Endothelial cell of umbilical vein (primary cell): ENCODE results near the gene MOB1A. TPM values are rescaled to one million over a fixed set of nuclear protein-coding genes. Genes with fewer than 3 reads are reported as not detected.

Experiments
- BruUV-seq: library from RNA; stranded (reverse); fragments of 400-500 nt; replicated peaks from 2 replicates; lab custom pipeline; 2021; lab: Mats Ljungman, UMichigan
- CTCF ChIA-PET: fragments of 300-600, 350-600 bp; sonication (Branson Sonifier 250); formaldehyde crosslinking; loops from one replicate; lab custom pipeline; 2021; ENCODE audit warnings: antibody characterized with exemption, inconsistent platforms; lab: Charles Lee
- POLR2A ChIA-PET: fragments of 300-600, 350-600 bp; sonication (Branson Sonifier 250); formaldehyde crosslinking; loops from one replicate; lab custom pipeline; 2021; ENCODE audit warnings: antibody characterized with exemption, inconsistent platforms; lab: Charles Lee
- DNase-seq: peaks from one replicate; pipeline ENCODE4 v3.0.0-alpha.2; 2011; ENCODE audit warnings: low read depth, low spot score
- FAIRE-seq: peaks from 2 replicates; lab custom pipeline; 2011; peaks lifted over from hg19 to GRCh38; lab: Jason Lieb, UNC
- H2AFZ ChIP-seq: 2 replicates; pipeline ENCODE4 v1.6.0; 2012; ENCODE audit warnings: low read depth, low read length, control low read depth, inconsistent platforms
- H3K27ac ChIP-seq: 2 replicates; pipeline ENCODE4 v1.5.1; 2011; ENCODE audit warnings: low read depth, mild to moderate bottlenecking, control low read depth, low read length, moderate library complexity; ENCODE audit not compliant: insufficient read depth
- H3K27me3 ChIP-seq, 2 experiments: 2 replicates each; pipeline versions ENCODE4 v1.6.0 to v1.6.1; 2011; ENCODE audit warnings: low read length in 2 of 2, mixed read lengths in 1 of 2; ENCODE audit not compliant: control insufficient read depth in 2 of 2, insufficient read depth in 2 of 2
- H3K36me3 ChIP-seq, 2 experiments: 2 replicates in 1 of 2; 3 replicates in 1 of 2; pipeline ENCODE4 v1.5.1; 2011; ENCODE audit warnings: low read length in 2 of 2, mild to moderate bottlenecking in 1 of 2, moderate library complexity in 1 of 2; ENCODE audit not compliant: control insufficient read depth in 2 of 2, insufficient read depth in 2 of 2; ENCODE audit errors: extremely low read depth in 1 of 2
- H3K4me1 ChIP-seq: 3 replicates; pipeline ENCODE4 v1.5.1; 2011; ENCODE audit warnings: mild to moderate bottlenecking, low read length; ENCODE audit not compliant: control insufficient read depth, insufficient read depth; ENCODE audit errors: extremely low read depth
- H3K4me2 ChIP-seq: 2 replicates; pipeline ENCODE4 v1.6.1; 2011; ENCODE audit warnings: low read length, control low read depth, mixed read lengths; ENCODE audit not compliant: insufficient read depth
- H3K4me3 ChIP-seq, 3 experiments: fragments of 200-600 bp in 1 of 3; sonication (generic), shearing (Covaris generic) in 1 of 3; replicated peaks in 1 of 3; 2 replicates each; pipeline ENCODE4 v1.5.1; 2011 to 2016; ENCODE audit warnings: control low read depth in 3 of 3, low read length in 3 of 3, mild to moderate bottlenecking in 2 of 3, inconsistent platforms in 1 of 3, low read depth in 1 of 3, moderate library complexity in 1 of 3; ENCODE audit not compliant: insufficient read depth in 1 of 3
- H3K79me2 ChIP-seq: 2 replicates; pipeline ENCODE4 v1.6.0; 2012; ENCODE audit warnings: low read length, inconsistent platforms; ENCODE audit not compliant: control insufficient read depth, insufficient read depth
- H3K9ac ChIP-seq: replicated peaks from 2 replicates; pipeline ENCODE3; 2011; ENCODE audit warnings: low read length, control low read depth; ENCODE audit not compliant: insufficient read depth; ENCODE audit errors: extremely low read depth
- H3K9me1 ChIP-seq: replicated peaks from 3 replicates; pipeline ENCODE4 v1.6.0; 2011; ENCODE audit warnings: mild to moderate bottlenecking, low read length; ENCODE audit not compliant: control insufficient read depth, insufficient read depth; ENCODE audit errors: extremely low read depth
- H3K9me3 ChIP-seq: replicated peaks from 2 replicates; pipeline ENCODE4 v1.5.1; 2012; ENCODE audit warnings: low read length, inconsistent platforms; ENCODE audit not compliant: control insufficient read depth, insufficient read depth
- H4K20me1 ChIP-seq: replicated peaks from 2 replicates; pipeline ENCODE3; 2011; ENCODE audit warnings: mild to moderate bottlenecking, low read length; ENCODE audit not compliant: control insufficient read depth, insufficient read depth; ENCODE audit errors: extremely low read depth
- CTCF ChIP-seq, 2 donors: IDR thresholded peaks; 1 replicate in 1 of 2; 2 replicates in 1 of 2; pipeline ENCODE4 v1.5.1; 2011; ENCODE audit warnings: low read length in 2 of 2, mild to moderate bottlenecking in 2 of 2, moderate library complexity in 2 of 2, control low read depth in 1 of 2, inconsistent platforms in 1 of 2, low read depth in 1 of 2; ENCODE audit not compliant: insufficient read depth in 1 of 2; ENCODE audit errors: extremely low read depth in 1 of 2
- EZH2 ChIP-seq: IDR thresholded peaks from 2 replicates; pipeline ENCODE4 v1.6.1; 2012; ENCODE audit warnings: borderline replicate concordance, low read depth, mild to moderate bottlenecking, moderate library complexity, low read length, inconsistent platforms; ENCODE audit not compliant: severe bottlenecking
- FOS ChIP-seq: IDR thresholded peaks from 2 replicates; pipeline ENCODE4 v1.6.1; 2011; ENCODE audit warnings: mild to moderate bottlenecking, low read length, moderate library complexity, borderline replicate concordance; ENCODE audit not compliant: insufficient read depth
- GATA2 ChIP-seq: IDR thresholded peaks from 2 replicates; pipeline ENCODE4 v1.7.0; 2011; ENCODE audit warnings: low read depth, mild to moderate bottlenecking, moderate library complexity, mixed read lengths, low read length; ENCODE audit not compliant: insufficient read length, insufficient read depth
- JUN ChIP-seq: IDR thresholded peaks from 2 replicates; pipeline ENCODE4 v1.6.1; 2011; ENCODE audit warnings: borderline replicate concordance, low read depth; ENCODE audit not compliant: insufficient read length, insufficient read depth
- MAX ChIP-seq: IDR thresholded peaks from 2 replicates; pipeline ENCODE4 v1.6.1; 2011; ENCODE audit not compliant: insufficient read depth, insufficient read length
- MYC ChIP-seq: IDR thresholded peaks from one replicate; pipeline ENCODE4 v1.6.1; 2011; ENCODE audit warnings: mild to moderate bottlenecking, low read depth, low read length
- POLR2A ChIP-seq: IDR thresholded peaks from 2 replicates; pipeline ENCODE4 v1.6.1; 2012; ENCODE audit warnings: low read depth, mild to moderate bottlenecking, control low read depth, low read length
- POLR2AphosphoS5 ChIP-seq: IDR thresholded peaks from 2 replicates; pipeline ENCODE4 v1.6.1; 2012; ENCODE audit warnings: low read depth, mild to moderate bottlenecking, control low read depth, low read length, moderate library complexity; ENCODE audit not compliant: insufficient read depth
- dilution Hi-C: fragments of 300-500 bp; cut with MboI; formaldehyde crosslinking; loops from one replicate; pipeline ENCODE4 v1.15.0; 2019; ENCODE audit warnings: low sequenced_read_pairs; ENCODE audit not compliant: extremely low pct_ligation_motif_present
- intact Hi-C: fragments of 100-400 bp; cut with micrococcal nuclease; formaldehyde crosslinking; loops from one replicate; pipeline ENCODE4 v1.10.0; 2022
- polyA plus RNA-seq, 4 experiments: library from polyadenylated mRNA; depleted of rRNA in 3 of 4; stranded (reverse) in 3 of 4; unstranded in 1 of 4; fragments of >200 nt; gene quantifications; 2 replicates each; pipeline versions ENCODE4 v1.2.1 to v1.2.3, GENCODE V29; 2011 to 2012; ENCODE audit warnings: missing spikeins in 1 of 4
- total RNA-seq: library from RNA; stranded (reverse); gene quantifications from 2 replicates; pipeline ENCODE4 v1.2.3, GENCODE V29; 2021

The MOB1A gene
- total and polyA plus RNA-seq, 2 donors (not counting 3 experiments of a cell fraction or from before 2014, with no cell fraction given): 25.3 to 112 TPM

DNA sequence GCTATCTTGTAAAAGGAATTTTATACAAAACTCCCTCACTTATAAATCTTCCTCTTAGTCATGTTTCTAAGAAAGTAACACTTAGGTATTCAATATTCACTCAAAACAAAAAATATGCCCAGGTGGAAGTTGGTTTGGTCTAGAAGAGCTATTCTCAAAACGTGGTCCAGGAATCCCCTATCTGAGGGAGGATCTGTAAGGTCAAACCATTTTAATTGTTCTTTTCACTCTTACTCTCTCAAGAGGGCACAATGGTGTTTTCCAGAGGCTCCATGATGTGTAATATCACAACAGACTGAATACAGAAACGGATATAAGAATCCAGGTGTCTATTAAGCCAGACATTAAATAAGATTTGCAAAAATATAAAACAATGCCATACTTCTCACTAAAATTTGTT is 9.9 kb downstream of the MOB1A start:
- Histone ChIP-seq H3K27me3 (no peaks in the 10 kb centered on the region), H2AFZ (no peak overlapping the region), H3K9me1 (no peaks in the 10 kb centered on the region), H3K4me3 (no peak overlapping the region), H3K9ac (no peak overlapping the region), H3K36me3 (peaks cover 15 to 22% of the 10 kb centered on the region in 2 experiments), H4K20me1 (peaks cover 6% of the 10 kb centered on the region), H3K4me1 (no peaks in the 10 kb centered on the region), H3K79me2 (peaks cover 26% of the 10 kb centered on the region), H3K4me2 (no peak overlapping the region), H3K9me3 (no peaks in the 10 kb centered on the region), H3K27ac (no peak overlapping the region)
- POLR2A ChIA-PET: no interaction called here
- intact Hi-C loops (no loop called here), dilution Hi-C loops (no loop called here)
- no peak for DNase-seq
- CTCF ChIA-PET: interaction anchor here (2.0 kb wide), 1 partner anchor 10 kb away, joined by 8 read pairs; the partner anchor contains the start of gene MOB1A
- no peak for TF ChIP-seq FOS
- no peak for TF ChIP-seq JUN
- TF ChIP-seq CTCF (IDR thresholded peaks at IDR 0.05; ENCODE audit: extremely low read depth in 1 of 2, insufficient read depth in 1 of 2, low read depth in 1 of 2, low read length in 2 of 2): no peak
- no peak for TF ChIP-seq MYC
- no peak for FAIRE-seq
- BruUV-seq: no TSS peak

- no peak overlapping the region for H3K4me2 ChIP-seq
- TF ChIP-seq POLR2AphosphoS5 (no peak), MAX (no peak), MYC (no peak), JUN (no peak), EZH2 (no peak), POLR2A (no peak), FOS (no peak), CTCF (IDR thresholded peaks at IDR 0.05; ENCODE audit: extremely low read depth in 1 of 2, insufficient read depth in 1 of 2, low read depth in 1 of 2, low read length in 2 of 2) (no peak), GATA2 (no peak)
- CTCF ChIA-PET: interaction anchor here (1.7 kb wide), 1 partner anchor 10 kb away, joined by 4 read pairs; no protein-coding TSS in a partner anchor
Observed at GRCh38 chr2:74164761-74165160, 13.9 kb downstream of the MOB1A start.

More at GRCh38 chr2:74164761-74165160, 13.9 kb downstream of the MOB1A start:
- dilution Hi-C loops: no loop called here
- no peak overlapping the region for H3K9ac ChIP-seq
- BruUV-seq: no TSS peak
- no peak overlapping the region for H3K27ac ChIP-seq
- POLR2A ChIA-PET: no interaction called here
- no peaks in the 10 kb centered on the region for H3K4me1 ChIP-seq
- H3K36me3 ChIP-seq: peaks cover 17 to 19% of the 10 kb centered on the region in 2 experiments
- H3K9me1 ChIP-seq: no peaks in the 10 kb centered on the region
- FAIRE-seq (no peak), DNase-seq (no peak)
- H3K9me3 ChIP-seq: no peaks in the 10 kb centered on the region
- peaks cover 3% of the 10 kb centered on the region for H4K20me1 ChIP-seq
- peaks cover 11% of the 10 kb centered on the region for H3K79me2 ChIP-seq
- H3K27me3 ChIP-seq: no peaks in the 10 kb centered on the region
- no peak overlapping the region for H2AFZ ChIP-seq
- H3K4me3 ChIP-seq: no peak overlapping the region
- intact Hi-C loops: no loop called here
